ENCODE data around the gene SEMA3F. TPM values are rescaled to one million over a fixed set of nuclear protein-coding genes. Genes with fewer than 3 reads are reported as not detected.

SEMA3F gene
- total and polyA plus RNA-seq, 2 experiments from 2014 or later = 2.3 to 67.6 TPM

GRCh38 chr3:50196253-50196801, 41.2 kb downstream of the SEMA3F start:
- H3K27ac Mint-ChIP-seq = no peak overlapping the region
- no peak overlapping the region for H3K4me3 Mint-ChIP-seq
- ATAC-seq = no peak
- no peak for TF ChIP-seq CTCF (conservative IDR thresholded peaks at IDR 0.05; ENCODE audit: low read depth in 2 of 2)
- no peak for TF ChIP-seq JUNB (IDR thresholded peaks at IDR 0.05; ENCODE audit: unreplicated experiment)
- no peak for TF ChIP-seq ZNF462 (CRISPR knock-in tag; IDR thresholded peaks at IDR 0.05)
- TF ChIP-seq EZH2 (IDR thresholded peaks at IDR 0.05; ENCODE audit: low read depth, unreplicated experiment) = no peak
- no peak for TF ChIP-seq ZNF331 (CRISPR knock-in tag; IDR thresholded peaks at IDR 0.05; ENCODE audit: low read depth)
- TF ChIP-seq STAT1 (IDR thresholded peaks at IDR 0.05; ENCODE audit: unreplicated experiment) = no peak
- no peak for TF ChIP-seq EZH2phosphoT487 (IDR thresholded peaks at IDR 0.05; ENCODE audit: unreplicated experiment)
- no peak for TF ChIP-seq REST (IDR thresholded peaks at IDR 0.05; ENCODE audit: unreplicated experiment)
- DNase-seq (ENCODE audit: low spot score) = no peak
- H3K79me2 ChIP-seq (replicated peaks; ENCODE audit: insufficient read depth) = no peaks in the 10 kb centered on the region
- H3K27ac ChIP-seq (ENCODE audit: low read depth) = no peak overlapping the region
- H3K27me3 Mint-ChIP-seq (ENCODE audit: insufficient read depth, low read depth, poor library complexity) = peaks cover 16% of the 10 kb centered on the region
- H3F3A ChIP-seq (replicated peaks; ENCODE audit: low read depth) = no peaks in the 10 kb centered on the region
- H3K4me1 Mint-ChIP-seq = peaks cover 6% of the 10 kb centered on the region
- H3K4me1 ChIP-seq (ENCODE audit: insufficient read depth) = peaks cover 8% of the 10 kb centered on the region; the same call in 1 of the 2 replicates
- no peak overlapping the region for H3K4me2 ChIP-seq
- no peak overlapping the region for H2AFZ ChIP-seq
- H3K27me3 ChIP-seq (ENCODE audit: insufficient read depth) = peaks cover 12% of the 10 kb centered on the region; the same call in 1 of the 2 replicates
- no peaks in the 10 kb centered on the region for H3K9me2 ChIP-seq (ENCODE audit: insufficient read depth)
- H4K20me1 ChIP-seq (replicated peaks; ENCODE audit: insufficient read depth) = no peaks in the 10 kb centered on the region
- H3K4me3 ChIP-seq = no peak overlapping the region
- no peaks in the 10 kb centered on the region for H3K36me3 ChIP-seq (ENCODE audit: insufficient read depth)
- H3K36me3 Mint-ChIP-seq (ENCODE audit: low read depth) = no peaks in the 10 kb centered on the region
- H3K9me3 Mint-ChIP-seq = no peaks in the 10 kb centered on the region

All from GM23338 (cell line).